NCI-H128 (cell line): ENCODE measurements around the gene SNX25.

Experiments
- DNase-seq: peaks from one replicate; lab custom pipeline; 2025; ENCODE audit not compliant: unreplicated experiment; lab: John Stamatoyannopoulos, UW

The SNX25 gene

GRCh38 chr4:185374027-185374426 is 164.6 kb downstream of the SNX25 start:
- DNase-seq, result no peak

GRCh38 chr4:185374573-185374972 is 165.2 kb downstream of the SNX25 start:
- no peak for DNase-seq

- no peak for DNase-seq
Observed at GRCh38 chr4:185378264-185378663, 168.9 kb downstream of the SNX25 start.

- DNase-seq, result no peak
Observed at GRCh38 chr4:185379326-185380295, 170.2 kb downstream of the SNX25 start.

GRCh38 chr4:185380320-185380719 is 170.9 kb downstream of the SNX25 start:
- no peak for DNase-seq

- DNase-seq, result no peak
Observed at GRCh38 chr4:185381288-185382196, 172.1 kb downstream of the SNX25 start.

GRCh38 chr4:185382754-185383153 is 173.4 kb downstream of the SNX25 start:
- DNase-seq, result no peak

- DNase-seq, result no peak
Observed at GRCh38 chr4:185383451-185383850, 174.1 kb downstream of the SNX25 start.

- no peak for DNase-seq
Observed at GRCh38 chr4:185384061-185384460, 174.7 kb downstream of the SNX25 start.

GRCh38 chr4:185384930-185385331 is 175.5 kb downstream of the SNX25 start:
- no peak for DNase-seq

- no peak for DNase-seq
Observed at GRCh38 chr4:185387957-185388356, 178.6 kb downstream of the SNX25 start.

- no peak for DNase-seq
Observed at GRCh38 chr4:185390941-185391340, 181.5 kb downstream of the SNX25 start.

- no peak for DNase-seq
Observed at GRCh38 chr4:185392156-185392555, 182.8 kb downstream of the SNX25 start.

GRCh38 chr4:185394568-185395237 is 185.3 kb downstream of the SNX25 start:
- no peak for DNase-seq

GRCh38 chr4:185395238-185395955 is 186.0 kb downstream of the SNX25 start, which contains the start of gene LRP2BP:
LRP2BP (minus strand) TSS chr4:185395924; CDS start chr4:185378186, 17,738 bp downstream.
- DNase-seq, result peak; percentile 20

- peak; percentile 86 for DNase-seq
Observed at GRCh38 chr4:185395956-185396723, 186.7 kb downstream of the SNX25 start.

GRCh38 chr4:185396724-185397385 is 187.5 kb downstream of the SNX25 start, which contains the start of gene ANKRD37:
ANKRD37 (plus strand) TSS chr4:185396841; CDS start chr4:185396924, 83 bp downstream.
- DNase-seq, result no peak

GRCh38 chr4:185398618-185399017 is 189.2 kb downstream of the SNX25 start:
- DNase-seq, result no peak

GRCh38 chr4:185399466-185399865 is 190.1 kb downstream of the SNX25 start:
- no peak for DNase-seq
